ENCODE measurements around the gene NRP1. TPM values are rescaled to one million over a fixed set of nuclear protein-coding genes. Genes with fewer than 3 reads are reported as not detected.

Gene NRP1
- total and polyA plus RNA-seq, 2 donors (not counting 3 experiments of a cell fraction or from before 2014, with no cell fraction given): 122 to 306 TPM

- Histone ChIP-seq H3K27me3 (ENCODE audit: control insufficient read depth in 2 of 2, insufficient read depth in 2 of 2, low read length in 2 of 2) (no peaks in the 10 kb centered on the region), H3K27ac (ENCODE audit: insufficient read depth, low read depth, low read length) (peak overlapping the region; percentile 100), H3K9ac (replicated peaks; ENCODE audit: extremely low read depth, insufficient read depth, low read length) (peak overlapping the region; percentile 94), H3K4me2 (ENCODE audit: insufficient read depth, low read length) (peak overlapping the region; percentile 53), H3K4me1 (ENCODE audit: control insufficient read depth, extremely low read depth, insufficient read depth, low read length) (peaks cover 80% of the 10 kb centered on the region), H3K4me3 (replicated peaks in 1 of 3; ENCODE audit: insufficient read depth in 1 of 3, low read depth in 1 of 3, low read length in 3 of 3) (no peak overlapping the region), H3K79me2 (ENCODE audit: control insufficient read depth, insufficient read depth, low read length) (peaks cover 19% of the 10 kb centered on the region), H4K20me1 (replicated peaks; ENCODE audit: control insufficient read depth, extremely low read depth, insufficient read depth, low read length) (no peaks in the 10 kb centered on the region), H3K9me3 (replicated peaks; ENCODE audit: control insufficient read depth, insufficient read depth, low read length) (no peaks in the 10 kb centered on the region), H2AFZ (ENCODE audit: low read depth, low read length) (no peak overlapping the region), H3K36me3 (ENCODE audit: control insufficient read depth in 2 of 2, extremely low read depth in 1 of 2, insufficient read depth in 2 of 2, low read length in 2 of 2) (peaks cover 13 to 30% of the 10 kb centered on the region in 2 experiments), H3K9me1 (replicated peaks; ENCODE audit: control insufficient read depth, extremely low read depth, insufficient read depth, low read length) (no peaks in the 10 kb centered on the region)
- BruUV-seq (replicated peaks): no TSS peak
- dilution Hi-C loops (cut with MboI; ENCODE audit: extremely low pct_ligation_motif_present, low sequenced_read_pairs) (no loop called here), intact Hi-C loops (cut with micrococcal nuclease) (loop anchor here (1.0 to 5.0 kb wide), 5 partner anchors 11 to 296 kb away; partner anchors contain the start of gene ITGB1)
- TF ChIP-seq MAX (IDR thresholded peaks at IDR 0.05; ENCODE audit: insufficient read depth, insufficient read length) (no peak), POLR2AphosphoS5 (IDR thresholded peaks at IDR 0.05; ENCODE audit: insufficient read depth, low read depth, low read length) (no peak), POLR2A (IDR thresholded peaks at IDR 0.05; ENCODE audit: low read depth, low read length) (peak; percentile 11), EZH2 (IDR thresholded peaks at IDR 0.05; ENCODE audit: borderline replicate concordance, low read depth, low read length, severe bottlenecking) (no peak), GATA2 (IDR thresholded peaks at IDR 0.05; ENCODE audit: insufficient read depth, insufficient read length, low read depth, low read length) (no peak), JUN (IDR thresholded peaks at IDR 0.05; ENCODE audit: borderline replicate concordance, insufficient read depth, insufficient read length, low read depth) (peak; percentile 70), CTCF (IDR thresholded peaks at IDR 0.05; ENCODE audit: extremely low read depth in 1 of 2, insufficient read depth in 1 of 2, low read depth in 1 of 2, low read length in 2 of 2) (no peak), MYC (IDR thresholded peaks at IDR 0.05; ENCODE audit: low read depth, low read length) (no peak), FOS (IDR thresholded peaks at IDR 0.05; ENCODE audit: borderline replicate concordance, insufficient read depth, low read length) (no peak)
- DNase-seq (ENCODE audit: low read depth, low spot score) (peak; percentile 93), FAIRE-seq (no peak)
- ChIA-PET CTCF (interaction anchor here (1.2 to 3.2 kb wide), 3 partner anchors 20 to 1384 kb away, joined by 3 to 12 read pairs (median 3); no protein-coding TSS in a partner anchor), POLR2A (interaction anchor here (0.7 to 1.6 kb wide), 4 partner anchors 11 to 63 kb away, joined by 3 to 5 read pairs (median 3); no protein-coding TSS in a partner anchor)
Observed at GRCh38 chr10:33253411-33253810, 81.1 kb downstream of the NRP1 start.

Data from endothelial cell of umbilical vein (primary cell).